ENCODE data around the gene DLST.

DNA sequence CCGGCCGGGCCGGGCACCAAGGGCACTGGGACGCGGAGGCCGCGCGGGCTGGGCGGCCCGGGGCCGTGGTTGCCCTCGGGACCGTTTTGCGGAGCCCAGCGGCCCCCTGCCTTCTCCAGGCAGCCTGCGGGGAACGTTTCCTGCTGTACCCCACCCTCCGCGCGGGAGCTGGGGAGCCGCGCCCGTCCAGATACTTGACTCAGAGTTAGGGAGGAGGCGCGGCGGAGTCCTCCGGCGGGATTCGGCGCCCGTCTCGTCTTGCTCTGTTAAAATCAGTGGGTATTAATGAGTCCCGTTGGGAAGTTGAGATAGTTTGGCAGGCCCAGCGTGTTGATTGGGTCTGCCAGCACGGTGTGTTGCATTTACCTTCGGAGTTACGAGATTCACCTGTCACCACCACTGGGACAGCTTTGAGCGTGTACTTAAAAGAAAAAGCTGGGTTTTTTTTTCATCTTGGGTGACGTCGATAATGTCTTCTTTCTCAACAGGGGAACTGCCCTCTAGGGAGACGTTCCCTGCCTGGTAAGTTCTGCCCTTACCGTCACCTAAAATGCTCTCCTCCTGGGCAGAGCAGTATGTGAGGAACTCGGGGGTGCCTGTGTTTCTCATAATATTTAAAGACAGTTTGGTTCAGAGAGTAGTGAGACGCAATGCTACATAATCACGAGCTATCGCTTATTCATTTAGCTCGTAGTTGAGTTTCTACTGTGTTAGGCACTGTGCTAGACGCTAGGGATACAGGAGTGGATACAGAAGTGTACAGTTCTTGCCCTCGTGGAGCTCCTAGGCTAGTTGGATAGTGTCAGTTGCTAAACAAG is 596 bp downstream of the DLST start:
- TF ChIP-seq, protein P1, sequence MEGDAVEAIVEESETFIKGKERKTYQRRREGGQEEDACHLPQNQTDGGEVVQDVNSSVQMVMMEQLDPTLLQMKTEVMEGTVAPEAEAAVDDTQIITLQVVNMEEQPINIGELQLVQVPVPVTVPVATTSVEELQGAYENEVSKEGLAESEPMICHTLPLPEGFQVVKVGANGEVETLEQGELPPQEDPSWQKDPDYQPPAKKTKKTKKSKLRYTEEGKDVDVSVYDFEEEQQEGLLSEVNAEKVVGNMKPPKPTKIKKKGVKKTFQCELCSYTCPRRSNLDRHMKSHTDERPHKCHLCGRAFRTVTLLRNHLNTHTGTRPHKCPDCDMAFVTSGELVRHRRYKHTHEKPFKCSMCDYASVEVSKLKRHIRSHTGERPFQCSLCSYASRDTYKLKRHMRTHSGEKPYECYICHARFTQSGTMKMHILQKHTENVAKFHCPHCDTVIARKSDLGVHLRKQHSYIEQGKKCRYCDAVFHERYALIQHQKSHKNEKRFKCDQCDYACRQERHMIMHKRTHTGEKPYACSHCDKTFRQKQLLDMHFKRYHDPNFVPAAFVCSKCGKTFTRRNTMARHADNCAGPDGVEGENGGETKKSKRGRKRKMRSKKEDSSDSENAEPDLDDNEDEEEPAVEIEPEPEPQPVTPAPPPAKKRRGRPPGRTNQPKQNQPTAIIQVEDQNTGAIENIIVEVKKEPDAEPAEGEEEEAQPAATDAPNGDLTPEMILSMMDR (conservative IDR thresholded peaks at IDR 0.05 in 1 of 2, IDR thresholded peaks at IDR 0.05 in 1 of 2; ENCODE audit: low read depth in 1 of 2, low read length in 2 of 2) = no peak
- TF ChIP-seq EZH2 (IDR thresholded peaks at IDR 0.05; ENCODE audit: low read length, missing control alignments) = no peak

Measured in fibroblast of lung (primary cell).